ENCODE measurements around the gene GAREM1. TPM values are rescaled to one million over a fixed set of nuclear protein-coding genes. Genes with fewer than 3 reads are reported as not detected.

The GAREM1 gene
- total and polyA plus RNA-seq, 8 donors = 2.9 to 55.9 (median 13.5) TPM

DNA sequence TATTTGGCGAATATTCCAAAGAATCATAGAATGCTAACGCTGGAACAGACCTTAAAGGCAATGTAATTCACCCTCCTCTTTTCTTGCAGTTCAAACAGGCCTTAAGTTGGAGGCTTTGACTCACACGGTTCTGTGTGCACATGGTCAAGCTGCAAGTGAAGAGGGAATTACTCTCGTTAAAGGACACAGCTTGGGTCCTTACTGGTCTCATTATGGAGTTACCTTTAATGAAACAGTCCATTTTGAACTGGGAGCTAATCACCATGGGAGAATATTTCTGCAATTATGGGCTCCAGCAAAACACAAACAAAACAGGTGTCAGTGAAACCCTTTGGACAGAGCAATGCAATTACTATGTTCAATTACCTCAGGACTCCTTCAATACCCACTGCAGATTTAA is 135.5 kb downstream of the GAREM1 start:
- TF ChIP-seq, protein P1, sequence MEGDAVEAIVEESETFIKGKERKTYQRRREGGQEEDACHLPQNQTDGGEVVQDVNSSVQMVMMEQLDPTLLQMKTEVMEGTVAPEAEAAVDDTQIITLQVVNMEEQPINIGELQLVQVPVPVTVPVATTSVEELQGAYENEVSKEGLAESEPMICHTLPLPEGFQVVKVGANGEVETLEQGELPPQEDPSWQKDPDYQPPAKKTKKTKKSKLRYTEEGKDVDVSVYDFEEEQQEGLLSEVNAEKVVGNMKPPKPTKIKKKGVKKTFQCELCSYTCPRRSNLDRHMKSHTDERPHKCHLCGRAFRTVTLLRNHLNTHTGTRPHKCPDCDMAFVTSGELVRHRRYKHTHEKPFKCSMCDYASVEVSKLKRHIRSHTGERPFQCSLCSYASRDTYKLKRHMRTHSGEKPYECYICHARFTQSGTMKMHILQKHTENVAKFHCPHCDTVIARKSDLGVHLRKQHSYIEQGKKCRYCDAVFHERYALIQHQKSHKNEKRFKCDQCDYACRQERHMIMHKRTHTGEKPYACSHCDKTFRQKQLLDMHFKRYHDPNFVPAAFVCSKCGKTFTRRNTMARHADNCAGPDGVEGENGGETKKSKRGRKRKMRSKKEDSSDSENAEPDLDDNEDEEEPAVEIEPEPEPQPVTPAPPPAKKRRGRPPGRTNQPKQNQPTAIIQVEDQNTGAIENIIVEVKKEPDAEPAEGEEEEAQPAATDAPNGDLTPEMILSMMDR (IDR thresholded peaks at IDR 0.05) = no peak
- no peak for FAIRE-seq

DNA sequence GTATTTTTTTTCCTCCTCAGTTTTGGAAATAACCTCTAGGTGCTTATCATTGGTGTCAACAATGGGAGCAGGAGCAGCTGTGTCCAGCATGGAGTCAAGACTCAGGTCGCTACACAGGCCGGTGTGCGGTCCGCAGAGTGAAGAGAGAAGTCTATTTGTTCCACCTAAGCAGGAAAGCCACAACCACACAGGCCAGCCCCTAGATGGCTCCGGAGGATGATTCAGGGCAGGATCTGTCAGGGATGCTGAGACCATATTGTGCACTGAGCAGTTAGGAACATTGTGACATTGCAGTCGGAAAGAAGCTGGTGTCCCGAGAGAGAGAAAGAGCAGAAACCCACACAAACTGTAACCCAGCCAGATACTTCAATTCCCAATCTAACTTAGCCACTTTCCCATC is 136.9 kb downstream of the GAREM1 start:
- Histone ChIP-seq H3K27ac (peak overlapping the region in 2 of 4 donors; percentile 18 to 59), H3K4me3 (no peak overlapping the region), H3K36me3 (no peaks in the 10 kb centered on the region), H3K4me1 (peaks cover 0 to 20% (median 11%) of the 10 kb centered on the region in 3 donors), H3K27me3 (no peaks in the 10 kb centered on the region), H3K9me3 (no peaks in the 10 kb centered on the region)
- intact Hi-C loops (cut with DNase I) = no loop called here
- FAIRE-seq = no peak
- DNase-seq = peak; percentile 50 to 69 (median 62)
- 35 to 42% methylated on average over 7 of the region's 7 CpGs for WGBS, 2 donors
- peak; percentile 78 to 94 (median 90) for ATAC-seq
- TF ChIP-seq, protein P1 (IDR thresholded peaks at IDR 0.05) = no peak

More for the DNA sequence above, 135.5 kb downstream of the GAREM1 start:
- WGBS, 2 donors = 67 to 70% methylated on average over 4 of the region's 4 CpGs
- peaks cover 0 to 26% (median 11%) of the 10 kb centered on the region in 3 donors for H3K4me1 ChIP-seq
- DNase-seq (no peak), ATAC-seq (no peak)
- no peaks in the 10 kb centered on the region for H3K27me3 ChIP-seq
- H3K36me3 ChIP-seq = no peaks in the 10 kb centered on the region
- no peak overlapping the region for H3K27ac ChIP-seq
- intact Hi-C loops (cut with DNase I) = no loop called here
- H3K9me3 ChIP-seq = no peaks in the 10 kb centered on the region
- H3K4me3 ChIP-seq = no peak overlapping the region

DNA sequence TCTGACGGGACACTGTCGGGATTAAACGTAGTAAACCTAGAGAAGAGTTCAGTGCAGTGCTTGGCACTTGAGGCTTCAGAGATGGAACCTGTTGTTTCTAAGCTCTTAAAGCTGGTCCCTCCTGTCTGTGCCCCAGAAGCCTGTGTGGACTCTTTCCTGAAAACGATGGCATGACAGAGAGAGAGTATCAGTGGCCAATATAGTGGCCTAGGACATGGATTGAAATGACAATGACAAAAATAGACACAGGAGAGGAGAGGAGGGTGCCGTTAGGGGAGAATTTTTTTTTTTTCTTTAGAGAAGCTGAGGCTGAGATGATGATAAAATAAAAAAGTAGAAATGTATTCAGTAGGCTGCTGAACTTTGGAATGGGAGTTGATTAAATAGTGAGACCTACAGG is 138.0 kb downstream of the GAREM1 start:
- Histone ChIP-seq H3K36me3 (no peaks in the 10 kb centered on the region), H3K9me3 (no peaks in the 10 kb centered on the region), H3K4me3 (no peak overlapping the region), H3K27me3 (no peaks in the 10 kb centered on the region), H3K4me1 (peaks cover 0 to 19% (median 11%) of the 10 kb centered on the region in 3 donors), H3K27ac (no peak overlapping the region)
- DNase-seq (no peak), FAIRE-seq (no peak), ATAC-seq (no peak)
- TF ChIP-seq, protein P1 (IDR thresholded peaks at IDR 0.05) = no peak
- intact Hi-C loops (cut with DNase I) = no loop called here
- 87 to 92% methylated on average over 5 of the region's 5 CpGs for WGBS, 2 donors

DNA sequence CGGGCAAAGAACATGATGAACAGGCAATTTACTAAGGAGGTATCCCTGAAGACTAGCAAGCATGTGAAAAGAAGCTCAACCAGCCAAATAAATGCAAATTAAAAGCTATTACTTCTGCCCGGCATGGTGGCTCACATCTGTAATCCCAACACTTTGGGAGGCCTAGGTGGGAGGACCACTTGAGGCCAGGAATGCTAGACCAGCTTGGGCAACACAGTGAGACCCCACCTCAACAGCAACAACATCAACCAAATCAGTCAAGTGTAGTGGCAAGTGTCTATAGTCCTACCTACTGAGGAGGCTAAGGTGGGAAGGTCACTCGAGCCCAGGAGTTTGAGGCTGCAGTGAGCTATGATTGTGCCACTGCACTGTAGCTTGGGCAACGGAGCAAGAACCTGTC is 141.7 kb downstream of the GAREM1 start:
- FAIRE-seq (no peak), ATAC-seq (no peak), DNase-seq (no peak)
- 96 to 98% methylated on average over 4 of the region's 4 CpGs for whole genome bisulfite sequencing, 2 donors
- H3K4me1 ChIP-seq = peaks cover 0 to 7% (median 6%) of the 10 kb centered on the region in 3 donors
- no peak overlapping the region for H3K4me3 ChIP-seq
- intact Hi-C loops (cut with DNase I) = no loop called here
- no peak overlapping the region for H3K27ac ChIP-seq
- TF ChIP-seq, protein P1 (IDR thresholded peaks at IDR 0.05) = no peak
- H3K36me3 ChIP-seq = no peaks in the 10 kb centered on the region
- H3K9me3 ChIP-seq = no peaks in the 10 kb centered on the region
- no peaks in the 10 kb centered on the region for H3K27me3 ChIP-seq

DNA sequence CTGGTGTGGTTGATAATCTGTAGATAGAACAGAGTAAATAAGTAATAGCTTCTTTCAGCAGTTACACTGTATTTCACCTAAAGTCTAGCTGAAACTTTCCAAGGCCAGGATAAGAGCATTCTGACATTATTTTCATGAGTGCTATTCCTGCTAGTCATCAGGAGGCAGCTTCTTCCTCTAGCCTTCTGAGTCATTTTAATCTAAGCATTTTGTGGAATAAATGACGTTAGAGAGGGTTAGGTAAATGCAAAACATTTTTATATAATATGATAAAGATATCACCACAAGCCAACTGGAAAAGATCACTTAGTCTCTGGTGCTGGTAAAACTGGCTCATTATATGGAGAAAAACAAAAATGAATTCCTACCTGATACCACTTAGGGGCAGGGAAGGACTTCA is 142.3 kb downstream of the GAREM1 start:
- intact Hi-C loops (cut with DNase I) = no loop called here
- no peaks in the 10 kb centered on the region for H3K27me3 ChIP-seq
- H3K4me3 ChIP-seq = no peak overlapping the region
- H3K9me3 ChIP-seq = no peaks in the 10 kb centered on the region
- DNase-seq (no peak), FAIRE-seq (no peak), ATAC-seq (no peak)
- TF ChIP-seq, protein P1 (IDR thresholded peaks at IDR 0.05) = no peak
- peaks cover 0 to 3% (median 3%) of the 10 kb centered on the region in 3 donors for H3K4me1 ChIP-seq
- no peaks in the 10 kb centered on the region for H3K36me3 ChIP-seq
- no peak overlapping the region for H3K27ac ChIP-seq
- 46 to 56% methylated on average over 1 of the region's 1 CpG for WGBS, 2 donors
